ENCODE data around the gene KCTD3.

Gene KCTD3

GRCh38 chr1:215631489-215631888 is 64.4 kb downstream of the KCTD3 start:
- DNase-seq (ENCODE audit: low read depth): peak; percentile 48
- TF ChIP-seq CTCF (conservative IDR thresholded peaks at IDR 0.05; ENCODE audit: control insufficient read depth, insufficient read depth, low read depth, low read length): no peak

GRCh38 chr1:215635827-215636226 is 68.7 kb downstream of the KCTD3 start:
- no peak overlapping the region for H3K4me3 ChIP-seq (ENCODE audit: control insufficient read depth, low read depth, low read length)
- TF ChIP-seq CTCF (conservative IDR thresholded peaks at IDR 0.05; ENCODE audit: control insufficient read depth, insufficient read depth, low read depth, low read length): no peak
- no peak for DNase-seq (ENCODE audit: low read depth)

More at GRCh38 chr1:215631489-215631888, 64.4 kb downstream of the KCTD3 start:
- H3K4me3 ChIP-seq (ENCODE audit: control insufficient read depth, low read depth, low read length): no peak overlapping the region

GRCh38 chr1:215636258-215636965 is 69.3 kb downstream of the KCTD3 start:
- no peak for TF ChIP-seq CTCF (conservative IDR thresholded peaks at IDR 0.05; ENCODE audit: control insufficient read depth, insufficient read depth, low read depth, low read length)
- peak overlapping the region; percentile 15 for H3K4me3 ChIP-seq (ENCODE audit: control insufficient read depth, low read depth, low read length)
- DNase-seq (ENCODE audit: low read depth): peak; percentile 84

- no peak for TF ChIP-seq CTCF (conservative IDR thresholded peaks at IDR 0.05; ENCODE audit: control insufficient read depth, insufficient read depth, low read depth, low read length)
- DNase-seq (ENCODE audit: low read depth): peak; percentile 85
- peak overlapping the region; percentile 15 for H3K4me3 ChIP-seq (ENCODE audit: control insufficient read depth, low read depth, low read length)
Measured at GRCh38 chr1:215637041-215637573, 70.0 kb downstream of the KCTD3 start.

GRCh38 chr1:215640429-215641148 is 73.5 kb downstream of the KCTD3 start:
- DNase-seq (ENCODE audit: low read depth): no peak
- H3K4me3 ChIP-seq (ENCODE audit: control insufficient read depth, low read depth, low read length): no peak overlapping the region
- TF ChIP-seq CTCF (conservative IDR thresholded peaks at IDR 0.05; ENCODE audit: control insufficient read depth, insufficient read depth, low read depth, low read length): no peak

GRCh38 chr1:215643592-215644321 is 76.7 kb downstream of the KCTD3 start:
- peak; percentile 32 for DNase-seq (ENCODE audit: low read depth)
- no peak for TF ChIP-seq CTCF (conservative IDR thresholded peaks at IDR 0.05; ENCODE audit: control insufficient read depth, insufficient read depth, low read depth, low read length)
- no peak overlapping the region for H3K4me3 ChIP-seq (ENCODE audit: control insufficient read depth, low read depth, low read length)
